DLD1 (cell line): ENCODE data around the gene SUMF2.
"Not testable (repeated sequence)": the region's sequence is repeated elsewhere in the genome, so short reads cannot be mapped to it uniquely, and the experiment has no call there.

Experiments used
- in situ Hi-C: cut with HindIII; loops from 2 replicates; pipeline ENCODE4 v1.10.0; 2017; ENCODE audit warnings: low sequenced_read_pairs

SUMF2 gene

DNA sequence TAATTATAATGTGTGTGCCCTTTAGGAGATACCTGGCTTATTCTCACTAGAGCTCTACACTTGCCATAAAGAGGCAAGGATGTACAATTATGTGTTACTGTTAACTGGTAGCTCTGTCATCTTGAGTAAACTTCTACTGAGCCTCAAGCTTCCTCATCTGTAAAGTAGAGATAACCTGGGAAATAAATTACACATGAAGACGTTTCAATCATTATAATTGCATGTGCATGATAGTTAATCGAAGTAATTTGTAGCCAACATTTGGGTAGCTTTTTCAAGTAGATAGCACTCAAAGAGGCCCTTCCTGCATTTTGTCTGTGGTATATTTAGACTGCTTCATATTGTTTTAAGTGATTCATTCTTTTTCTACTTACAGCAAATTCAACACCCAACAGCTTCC is 10.1 kb upstream of the SUMF2 start:
- in situ Hi-C loops = no loop called here

DNA sequence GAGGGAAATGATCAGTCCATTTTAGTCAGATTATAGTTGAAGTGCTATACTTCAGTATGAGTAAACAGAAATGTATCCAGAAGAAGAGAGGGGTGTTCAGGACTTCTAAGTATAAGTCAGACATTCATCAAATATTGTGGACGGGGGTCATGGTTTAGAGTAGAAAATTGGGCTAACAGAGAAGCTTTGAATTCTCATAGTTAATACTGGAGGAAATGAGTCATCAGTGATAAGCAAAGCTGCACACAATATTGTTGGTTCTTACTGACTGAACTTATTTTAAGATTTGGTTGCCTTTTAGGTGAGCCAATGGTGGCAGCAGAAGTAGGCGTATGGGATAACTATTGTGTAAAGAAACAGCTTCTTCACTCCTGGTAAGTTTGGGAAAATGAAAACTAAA is 1.7 kb upstream of the SUMF2 start:
- in situ Hi-C loops = no loop called here

DNA sequence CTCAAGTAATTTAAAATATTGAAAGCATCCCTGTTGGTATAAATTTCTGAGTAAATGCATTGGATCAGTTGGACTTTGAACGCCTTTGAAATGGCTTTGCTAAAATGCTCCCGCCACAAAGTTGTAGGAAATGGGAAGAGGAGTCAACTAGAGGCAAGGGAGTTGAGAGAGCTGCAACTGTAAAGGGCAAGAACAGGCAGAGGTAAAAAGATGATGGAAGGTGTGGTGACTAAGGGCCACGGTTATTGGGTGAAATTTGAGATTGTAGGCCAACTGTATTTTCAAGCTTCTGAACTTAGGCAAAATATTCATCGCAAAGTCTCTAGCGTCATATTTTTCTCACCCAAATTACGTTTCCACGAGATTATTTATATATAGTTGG is 595 bp upstream of the SUMF2 start:
- in situ Hi-C loops = no loop called here

DNA sequence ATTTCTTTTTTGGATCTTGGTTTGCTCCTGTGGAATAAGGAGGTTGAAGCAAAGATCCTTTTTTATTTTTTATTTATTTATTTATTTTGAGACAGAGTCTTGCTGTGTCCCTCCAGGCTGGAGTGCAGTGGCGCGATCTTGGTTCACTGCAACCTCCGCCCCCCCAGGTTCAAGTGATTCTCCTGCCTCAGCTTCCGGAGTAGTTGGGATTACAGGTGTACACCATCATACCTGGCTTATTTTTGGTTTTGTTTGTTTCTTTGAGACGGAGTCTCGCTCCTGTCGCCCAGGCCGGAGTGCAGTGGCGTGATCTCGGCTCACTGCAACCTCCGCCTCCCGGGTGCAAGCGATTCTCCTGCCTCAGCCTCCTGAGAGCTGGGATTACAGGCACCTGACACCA is 2.3 kb downstream of the SUMF2 start:
- in situ Hi-C loops = not testable (repeated sequence)

DNA sequence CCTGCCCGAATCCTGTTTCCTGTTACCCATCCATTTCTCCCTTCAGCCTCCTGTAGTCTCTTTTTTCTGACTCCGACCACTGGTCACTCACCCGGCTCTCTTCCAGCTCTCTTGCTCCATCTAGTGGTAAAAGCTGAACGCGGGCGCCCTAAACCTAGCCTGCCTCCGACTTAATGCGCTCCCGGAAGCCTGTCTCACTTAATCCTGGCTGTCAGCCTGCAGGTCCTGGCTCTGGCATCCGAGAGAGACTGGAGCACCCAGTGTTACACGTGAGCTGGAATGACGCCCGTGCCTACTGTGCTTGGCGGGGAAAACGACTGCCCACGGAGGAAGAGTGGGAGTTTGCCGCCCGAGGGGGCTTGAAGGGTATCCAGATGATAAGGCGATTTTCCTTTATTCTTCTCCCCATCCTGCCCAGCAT is 10.3 kb downstream of the SUMF2 start:
- in situ Hi-C loops = no loop called here

DNA sequence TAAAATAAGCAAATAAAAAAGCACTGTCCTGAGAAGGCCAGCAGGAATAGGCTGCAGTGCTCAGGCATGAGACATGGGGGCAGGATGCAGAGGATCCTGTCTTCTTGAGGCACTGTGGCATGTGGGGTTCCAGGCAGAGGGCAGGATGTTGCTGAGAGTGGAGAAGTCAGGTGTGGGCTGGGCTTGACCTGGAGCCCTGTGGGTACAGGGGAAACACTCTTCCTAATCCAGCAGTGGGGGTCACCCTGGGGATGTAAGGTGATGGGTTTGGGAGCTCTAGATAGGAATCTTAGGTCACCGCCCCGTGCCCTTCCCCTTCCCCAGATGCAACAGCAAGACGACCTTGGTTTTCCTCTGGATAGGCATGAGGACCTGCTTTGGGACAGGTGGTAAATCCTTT is 13.6 kb downstream of the SUMF2 start:
- in situ Hi-C loops = no loop called here

DNA sequence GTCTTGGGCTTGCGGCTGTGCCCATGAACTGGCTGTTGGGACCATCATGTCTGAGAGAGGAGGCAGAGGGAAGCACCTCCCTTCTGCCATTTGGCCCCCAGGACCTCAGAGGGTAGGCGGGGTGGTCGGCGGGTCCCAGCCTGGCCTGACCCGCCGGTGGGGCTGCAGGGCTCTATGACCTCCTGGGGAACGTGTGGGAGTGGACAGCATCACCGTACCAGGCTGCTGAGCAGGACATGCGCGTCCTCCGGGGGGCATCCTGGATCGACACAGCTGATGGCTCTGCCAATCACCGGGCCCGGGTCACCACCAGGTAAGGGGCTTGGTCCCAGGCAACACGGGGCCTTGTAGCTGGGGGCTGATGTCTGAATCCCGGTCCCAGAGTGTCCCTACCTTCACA is 14.1 kb downstream of the SUMF2 start:
- in situ Hi-C loops = no loop called here

DNA sequence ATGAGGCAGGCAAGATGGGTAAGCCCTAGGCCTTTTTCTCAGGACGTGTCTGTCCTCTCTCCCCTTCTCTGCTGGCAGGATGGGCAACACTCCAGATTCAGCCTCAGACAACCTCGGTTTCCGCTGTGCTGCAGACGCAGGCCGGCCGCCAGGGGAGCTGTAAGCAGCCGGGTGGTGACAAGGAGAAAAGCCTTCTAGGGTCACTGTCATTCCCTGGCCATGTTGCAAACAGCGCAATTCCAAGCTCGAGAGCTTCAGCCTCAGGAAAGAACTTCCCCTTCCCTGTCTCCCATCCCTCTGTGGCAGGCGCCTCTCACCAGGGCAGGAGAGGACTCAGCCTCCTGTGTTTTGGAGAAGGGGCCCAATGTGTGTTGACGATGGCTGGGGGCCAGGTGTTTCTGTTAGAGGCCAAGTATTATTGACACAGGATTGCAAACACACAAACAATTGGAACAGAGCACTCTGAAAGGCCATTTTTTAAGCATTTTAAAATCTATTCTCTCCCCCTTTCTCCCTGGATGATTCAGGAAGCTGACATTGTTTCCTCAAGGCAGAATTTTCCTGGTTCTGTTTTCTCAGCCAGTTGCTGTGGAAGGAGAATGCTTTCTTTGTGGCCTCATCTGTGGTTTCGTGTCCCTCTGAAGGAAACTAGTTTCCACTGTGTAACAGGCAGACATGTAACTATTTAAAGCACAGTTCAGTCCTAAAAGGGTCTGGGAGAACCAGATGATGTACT is 15.5 kb downstream of the SUMF2 start:
- in situ Hi-C loops = no loop called here

DNA sequence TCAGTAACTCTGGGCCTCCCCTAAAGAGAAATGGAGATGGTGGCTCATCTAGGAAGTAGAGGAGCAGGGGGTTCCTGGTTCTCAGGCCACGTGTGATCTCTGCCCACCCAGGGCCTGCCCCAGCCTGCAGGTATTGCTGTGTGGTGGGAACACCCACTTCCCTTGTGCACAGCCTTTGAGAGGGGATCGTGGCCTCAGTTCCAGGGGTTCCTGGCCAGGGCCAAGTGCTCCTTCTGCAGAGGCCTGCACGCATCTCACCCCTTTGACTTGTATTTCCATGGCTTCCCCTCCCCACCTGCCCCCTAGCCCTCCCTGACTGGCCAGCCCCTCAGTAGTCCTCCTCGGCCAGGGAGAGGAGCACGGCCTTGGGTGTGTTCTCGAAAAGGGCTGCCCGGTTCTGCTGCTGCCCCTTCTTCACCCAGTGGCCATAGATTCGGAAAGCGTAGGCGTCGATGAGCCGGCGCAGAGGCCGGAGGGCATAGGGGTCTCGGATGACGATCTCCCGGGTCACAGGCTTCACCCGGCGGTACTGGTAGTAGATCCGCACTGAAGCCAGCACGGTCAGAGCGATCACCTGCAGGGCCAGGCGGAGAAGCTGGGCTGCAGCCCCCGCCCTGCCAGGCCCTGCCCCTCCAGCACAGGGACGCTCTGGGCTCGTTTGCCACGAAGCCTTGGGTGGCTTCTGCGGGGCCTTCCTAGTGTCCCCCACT is 16.8 kb downstream of the SUMF2 start:
- in situ Hi-C loops = not testable (repeated sequence)

DNA sequence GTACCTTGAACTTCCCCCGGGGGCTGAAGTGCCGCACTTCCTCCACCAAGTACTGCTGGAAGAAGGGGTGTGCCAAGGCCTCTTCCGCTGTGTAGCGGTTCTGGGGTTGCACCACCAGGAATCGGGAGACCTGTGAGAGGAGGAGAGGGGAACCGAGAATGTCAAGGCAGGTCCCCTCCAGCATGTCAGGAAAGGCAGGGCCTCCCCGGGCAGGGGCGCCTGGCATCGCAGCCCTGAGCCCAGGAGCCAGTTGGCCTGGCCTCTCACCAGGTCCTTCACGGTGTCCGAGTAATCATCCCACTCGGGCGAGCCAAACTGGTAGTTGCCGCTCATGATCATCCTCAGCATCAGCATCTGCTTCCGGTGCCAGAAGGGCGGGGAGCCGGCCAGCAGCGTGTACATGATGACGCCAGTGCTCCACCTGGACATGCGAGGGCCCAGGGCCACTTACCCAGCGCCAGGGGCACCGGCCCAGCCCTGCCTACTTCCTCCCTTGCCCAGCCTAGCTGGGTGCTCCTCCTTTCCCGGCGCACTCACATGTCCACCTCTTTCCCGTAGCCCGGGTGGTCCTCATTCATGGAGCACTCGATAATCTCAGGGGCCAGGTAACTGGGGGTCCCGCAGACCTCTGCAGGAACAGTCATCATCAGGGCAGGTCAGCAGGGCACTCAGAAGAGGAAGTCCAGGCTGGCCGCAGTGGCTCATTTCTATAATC is 17.7 kb downstream of the SUMF2 start:
- in situ Hi-C loops = no loop called here

DNA sequence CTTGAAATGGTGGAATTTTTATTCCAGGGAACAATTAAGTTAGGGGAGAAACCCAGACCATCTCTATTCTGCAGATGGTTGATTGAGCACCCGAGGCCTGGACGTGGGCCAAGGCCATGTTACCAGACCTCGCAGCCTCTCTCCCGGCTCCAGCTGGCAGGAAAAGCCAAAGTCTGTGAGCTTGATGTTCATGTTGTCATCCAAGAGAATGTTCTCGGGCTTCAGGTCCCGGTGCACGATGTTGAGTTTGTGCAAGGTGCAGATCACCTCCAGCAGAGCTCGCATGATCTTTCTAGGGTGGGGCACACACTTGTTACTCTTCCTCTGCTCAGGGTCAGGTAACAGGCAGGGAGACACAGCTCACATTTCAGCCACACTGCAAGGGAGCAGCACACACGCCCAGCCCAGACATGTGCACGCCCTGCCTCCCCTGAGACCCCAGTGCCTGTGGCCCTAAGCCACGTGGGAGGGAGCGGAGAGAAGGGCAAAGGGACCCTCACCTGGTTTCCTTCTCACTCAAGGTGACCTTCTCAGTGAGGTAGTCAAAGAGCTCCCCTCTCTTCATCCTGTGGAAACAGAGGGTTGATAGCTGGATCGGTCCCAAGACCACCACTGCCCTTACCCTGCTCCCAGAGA is 19.2 kb downstream of the SUMF2 start:
- in situ Hi-C loops = no loop called here

DNA sequence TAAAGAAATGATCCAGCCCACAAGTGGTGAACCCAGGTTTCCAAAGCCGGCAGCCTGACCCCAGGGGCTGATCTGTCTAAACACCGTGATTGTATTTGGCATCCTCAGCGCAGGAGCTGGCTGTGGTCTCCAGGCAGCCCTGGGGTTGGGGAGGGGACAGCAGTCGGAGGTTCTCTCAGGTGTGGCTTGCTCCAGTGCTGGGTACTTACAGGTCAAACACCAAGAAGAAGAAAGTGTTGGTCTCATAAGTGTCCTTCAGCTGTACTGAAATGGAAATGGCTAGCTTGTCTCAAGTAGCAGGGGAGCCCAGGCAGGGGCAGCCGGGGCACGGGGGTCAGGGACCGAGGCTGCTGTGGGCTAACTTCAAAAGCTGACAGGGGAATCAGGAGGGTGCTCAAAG is 22.7 kb downstream of the SUMF2 start:
- in situ Hi-C loops = no loop called here

DNA sequence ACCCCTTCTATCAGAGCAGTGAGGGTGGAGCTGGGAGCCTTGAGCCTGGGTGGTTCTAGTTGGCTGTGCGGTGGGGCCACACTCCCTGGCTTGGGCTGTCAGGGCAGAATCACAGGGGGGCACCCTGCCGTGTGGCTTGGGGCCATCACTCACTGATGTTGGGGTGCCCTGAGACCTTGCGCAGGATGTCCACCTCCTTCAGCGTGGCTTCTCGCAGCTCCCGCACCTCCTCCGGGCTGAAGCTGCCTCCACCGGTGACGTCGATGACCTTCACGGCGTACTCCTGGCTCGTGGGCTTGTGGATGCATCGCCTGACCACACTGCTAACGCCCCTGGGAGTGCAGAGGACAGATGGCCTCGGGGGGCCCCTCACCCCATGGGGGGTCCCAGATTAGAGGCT is 23.4 kb downstream of the SUMF2 start:
- in situ Hi-C loops = no loop called here

DNA sequence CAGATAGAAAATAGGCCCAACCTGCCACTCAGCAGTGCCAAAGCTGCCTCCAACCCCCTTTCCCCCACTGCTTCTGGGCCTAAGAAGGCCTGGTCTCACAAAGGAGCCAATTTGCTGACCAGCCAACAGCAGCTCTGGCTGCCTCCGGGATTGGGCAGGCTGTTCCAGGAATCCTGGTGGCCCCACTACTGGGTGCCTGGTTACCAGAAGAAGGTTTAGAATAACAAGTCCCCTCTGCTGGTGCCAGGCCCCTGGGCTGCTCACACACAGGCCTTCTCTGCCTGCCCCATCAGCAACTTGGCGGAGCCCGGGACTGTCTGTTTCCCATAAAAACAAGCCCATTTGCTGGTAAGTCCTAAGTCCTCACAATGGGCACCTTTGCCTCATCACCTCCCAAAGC is 27.5 kb downstream of the SUMF2 start:
- in situ Hi-C loops = no loop called here

DNA sequence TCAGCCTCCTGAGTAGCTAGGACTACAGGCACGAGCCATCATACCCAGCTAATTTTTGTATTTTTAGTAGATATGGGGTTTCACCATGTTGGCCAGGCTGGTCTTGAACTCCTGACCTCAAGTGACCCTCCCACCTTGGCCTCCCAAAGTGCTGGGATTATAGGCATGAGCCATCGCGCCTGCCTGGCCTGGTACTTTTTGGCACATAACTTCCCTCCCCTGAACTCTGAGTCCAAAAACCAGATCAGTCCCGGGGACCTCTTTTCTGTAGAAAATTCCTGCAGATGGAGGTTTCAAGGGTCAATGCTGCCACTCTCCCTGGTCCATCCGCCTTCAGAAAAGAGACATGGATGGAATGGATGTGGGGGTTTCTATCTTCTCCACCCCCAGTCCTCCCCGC is 28.3 kb downstream of the SUMF2 start:
- in situ Hi-C loops = not testable (repeated sequence)

DNA sequence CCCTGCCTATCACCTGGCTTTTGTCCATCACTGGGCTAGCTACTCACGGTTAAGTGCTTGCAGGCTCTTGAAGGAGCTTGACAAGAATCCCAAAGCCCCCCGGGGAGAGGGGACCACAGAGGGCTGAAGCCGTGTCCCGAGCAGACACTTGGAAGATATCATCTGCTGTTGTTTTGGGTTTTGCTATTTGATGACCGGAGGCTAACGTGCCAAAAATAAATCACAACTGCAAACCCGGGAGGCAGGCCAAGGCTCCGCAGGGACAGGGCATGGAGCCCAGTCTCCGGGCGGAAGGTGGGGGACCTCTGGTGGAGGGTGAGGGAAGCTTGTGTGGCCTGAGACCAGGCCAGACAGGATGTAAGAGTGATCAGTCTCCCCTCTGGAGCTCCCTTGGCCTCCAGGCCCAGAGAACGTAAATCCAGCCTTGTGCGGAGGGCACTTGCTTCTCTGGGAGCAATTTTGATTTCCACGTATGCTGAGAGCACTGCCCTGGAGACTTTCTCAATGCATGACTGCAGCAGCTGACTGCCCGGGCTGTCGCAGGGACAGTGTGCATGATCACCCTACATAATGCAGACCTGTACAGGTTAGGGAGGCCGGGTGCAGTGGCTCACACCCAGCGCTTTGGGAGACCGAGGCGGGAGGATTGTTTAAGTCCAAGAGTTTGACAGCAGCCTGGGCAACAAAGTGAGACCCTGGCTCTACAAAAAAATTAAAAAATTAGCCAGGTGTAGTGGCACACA is 28.9 kb downstream of the SUMF2 start, which contains the start of gene PHKG1:
Gene PHKG1 (minus strand): TSS at position 164 of the 743 bp plus-strand sequence. CDS start 4,011 bp downstream, outside the sequence.
- in situ Hi-C loops = no loop called here

DNA sequence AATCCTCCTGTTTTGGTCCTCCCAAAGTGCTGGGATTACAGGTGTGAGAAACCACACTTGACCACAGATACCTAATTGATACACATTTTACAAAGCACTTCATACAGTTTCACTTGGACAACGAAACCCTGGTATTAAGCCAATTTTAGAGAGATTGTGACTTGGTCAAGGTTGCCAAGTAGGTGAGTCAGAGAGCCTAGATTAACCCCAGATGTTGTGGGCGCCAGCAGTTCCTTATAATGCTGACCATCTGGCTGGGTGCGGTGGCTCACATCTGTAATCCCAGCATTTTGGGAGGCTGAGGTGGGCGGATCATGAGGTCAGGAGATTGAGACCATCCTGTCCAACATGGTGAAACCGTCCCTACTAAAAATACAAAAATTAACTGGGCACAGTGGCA is 33.6 kb downstream of the SUMF2 start:
- in situ Hi-C loops = no loop called here

DNA sequence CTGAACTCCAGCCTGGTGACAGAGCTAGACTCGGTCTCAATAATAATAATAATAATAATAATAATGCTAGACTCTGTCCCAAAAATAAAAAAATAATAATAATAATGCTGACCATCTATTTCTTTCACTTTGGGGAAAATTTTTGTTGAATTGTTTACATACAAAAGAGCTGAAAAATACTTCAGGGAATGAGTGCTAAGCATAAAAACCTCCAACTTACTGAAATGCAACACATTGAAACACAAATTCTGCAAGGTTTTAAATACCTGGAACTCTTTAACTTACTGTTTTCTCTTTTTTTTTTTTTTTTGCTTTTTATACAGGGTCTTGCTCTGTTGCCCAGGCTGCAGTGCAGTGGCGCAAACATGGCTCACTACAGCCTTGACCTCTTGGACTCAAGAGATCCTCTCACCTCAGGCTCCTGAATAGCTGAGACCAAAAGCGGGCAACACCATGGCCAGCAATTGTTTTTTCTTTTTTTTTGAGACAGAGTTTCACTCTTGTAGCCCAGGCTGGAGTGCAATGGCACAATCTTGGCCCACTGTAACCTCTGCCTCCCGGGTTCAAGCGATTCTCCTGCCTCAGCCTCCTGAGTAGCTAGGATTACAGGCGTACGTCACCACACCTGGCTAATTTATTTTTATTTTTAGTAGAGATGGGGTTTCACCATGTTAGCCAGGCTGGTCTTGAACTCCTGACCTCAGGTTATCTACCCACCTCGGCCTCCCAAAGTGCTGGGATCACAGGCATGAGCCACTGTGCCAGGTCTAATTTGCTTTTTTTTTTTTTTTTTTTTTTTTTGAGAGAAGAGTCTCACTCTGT is 34.3 kb downstream of the SUMF2 start:
- in situ Hi-C loops = not testable (repeated sequence)

DNA sequence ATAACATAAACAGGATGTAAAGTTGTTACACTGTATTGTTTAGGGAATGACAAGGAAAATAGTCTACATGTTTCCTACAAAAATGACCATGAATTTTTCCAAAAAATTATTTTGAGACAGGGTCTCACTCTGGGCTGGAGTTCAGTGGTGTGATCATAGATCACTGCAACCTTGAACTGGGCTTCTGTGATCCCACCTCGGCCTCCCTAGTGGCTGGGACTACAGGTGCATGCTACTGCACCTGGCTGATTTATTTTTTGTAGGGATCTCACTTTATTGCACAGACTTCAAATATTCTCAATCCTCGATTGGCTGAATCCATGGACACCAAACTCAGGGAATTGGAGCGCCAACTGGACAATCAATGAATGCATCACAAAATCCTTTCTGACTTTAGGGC is 35.6 kb downstream of the SUMF2 start:
- in situ Hi-C loops = no loop called here

DNA sequence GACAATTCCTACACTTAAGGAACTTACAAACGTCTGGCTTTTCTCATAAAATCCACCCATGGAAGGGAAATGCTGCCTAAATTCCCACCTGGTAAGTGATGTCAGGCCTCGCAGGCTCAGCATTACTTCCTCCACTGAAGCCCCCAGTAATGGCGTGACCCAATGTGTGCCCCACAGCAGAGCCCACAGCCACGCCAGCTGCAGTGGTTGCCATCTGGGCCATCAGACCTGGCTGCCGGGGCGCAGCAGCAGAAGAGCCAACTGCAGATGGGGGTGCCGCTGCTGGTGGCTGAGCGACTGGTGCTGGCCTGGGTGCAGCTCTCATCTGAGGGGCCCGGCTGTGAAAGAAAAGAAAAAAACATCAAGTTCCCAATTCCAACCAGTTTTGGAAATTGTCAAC is 40.1 kb downstream of the SUMF2 start:
- in situ Hi-C loops = not testable (repeated sequence)
